DND-41 (cell line): ENCODE data around the gene NUDT4.
A peak's percentile ranks its signal among the peaks of the same experiment; 100 is the strongest.

Experiments used
- ATAC-seq: fragments of 200-7000 bp; cut with Tn5 transposase; 3 replicates; pipeline ENCODE4 v1.9.1; 2021; ENCODE audit warnings: low read depth; ENCODE audit not compliant: insufficient read depth
- DNase-seq: peaks from one replicate; pipeline ENCODE4 v3.0.0-alpha.2; 2020
- H2AFZ ChIP-seq: 2 replicates; pipeline ENCODE4 v1.6.0; 2012; ENCODE audit warnings: low read depth, low read length
- H3K27ac ChIP-seq: 2 replicates; pipeline ENCODE4 v1.5.1; 2012; ENCODE audit warnings: low read length, inconsistent platforms
- H3K27me3 ChIP-seq: fragments of 200-600 bp; sonication (generic); 2 replicates; pipeline ENCODE4 v1.6.0; 2012; ENCODE audit warnings: low read length, mild to moderate bottlenecking, inconsistent platforms; ENCODE audit not compliant: insufficient read depth, poor library complexity
- H3K36me3 ChIP-seq: 2 replicates; pipeline ENCODE4 v1.5.1; 2012; ENCODE audit warnings: low read length, inconsistent platforms; ENCODE audit not compliant: insufficient read depth
- H3K4me1 ChIP-seq: 2 replicates; pipeline ENCODE4 v1.5.1; 2012; ENCODE audit warnings: mild to moderate bottlenecking, low read length; ENCODE audit not compliant: insufficient read depth
- H3K4me2 ChIP-seq: 2 replicates; pipeline ENCODE4 v1.6.0; 2012; ENCODE audit warnings: mild to moderate bottlenecking, moderate library complexity, low read length, inconsistent platforms; ENCODE audit not compliant: insufficient read depth
- H3K4me3 ChIP-seq, 2 experiments: fragments of 200-600 bp in 1 of 2; shearing (Covaris generic) in 1 of 2; 2 replicates each; pipeline ENCODE4 v1.5.1; 2012 to 2016; ENCODE audit warnings: inconsistent platforms in 2 of 2, low read length in 2 of 2, mild to moderate bottlenecking in 2 of 2, low read depth in 1 of 2, moderate library complexity in 1 of 2
- H3K79me2 ChIP-seq: 2 replicates; pipeline ENCODE4 v1.6.0; 2012; ENCODE audit warnings: low read length, inconsistent platforms; ENCODE audit not compliant: insufficient read depth
- H3K9ac ChIP-seq: 2 replicates; pipeline ENCODE4 v1.6.0; 2012; ENCODE audit warnings: low read depth, mild to moderate bottlenecking, inconsistent platforms, low read length, moderate library complexity
- H3K9me3 ChIP-seq: 2 replicates; pipeline ENCODE4 v1.5.1; 2012; ENCODE audit warnings: low read length, moderate library complexity, mild to moderate bottlenecking, inconsistent platforms; ENCODE audit not compliant: insufficient read depth, severe bottlenecking
- H4K20me1 ChIP-seq: 2 replicates; pipeline ENCODE4 v1.6.0; 2012; ENCODE audit warnings: low read length; ENCODE audit not compliant: insufficient read depth
- EZH2 ChIP-seq: IDR thresholded peaks from 3 replicates; pipeline ENCODE4 v1.6.1; 2012; ENCODE audit warnings: borderline replicate concordance, low read depth, mild to moderate bottlenecking, moderate library complexity, low read length, inconsistent platforms; ENCODE audit not compliant: severe bottlenecking
- TF ChIP-seq, protein P1 (sequence below): IDR thresholded peaks from 2 replicates; pipeline ENCODE4 v1.5.1; 2012; ENCODE audit warnings: borderline replicate concordance, low read length, moderate library complexity, mild to moderate bottlenecking; ENCODE audit not compliant: poor library complexity, severe bottlenecking; ENCODE audit errors: extremely low read depth

Gene NUDT4

DNA sequence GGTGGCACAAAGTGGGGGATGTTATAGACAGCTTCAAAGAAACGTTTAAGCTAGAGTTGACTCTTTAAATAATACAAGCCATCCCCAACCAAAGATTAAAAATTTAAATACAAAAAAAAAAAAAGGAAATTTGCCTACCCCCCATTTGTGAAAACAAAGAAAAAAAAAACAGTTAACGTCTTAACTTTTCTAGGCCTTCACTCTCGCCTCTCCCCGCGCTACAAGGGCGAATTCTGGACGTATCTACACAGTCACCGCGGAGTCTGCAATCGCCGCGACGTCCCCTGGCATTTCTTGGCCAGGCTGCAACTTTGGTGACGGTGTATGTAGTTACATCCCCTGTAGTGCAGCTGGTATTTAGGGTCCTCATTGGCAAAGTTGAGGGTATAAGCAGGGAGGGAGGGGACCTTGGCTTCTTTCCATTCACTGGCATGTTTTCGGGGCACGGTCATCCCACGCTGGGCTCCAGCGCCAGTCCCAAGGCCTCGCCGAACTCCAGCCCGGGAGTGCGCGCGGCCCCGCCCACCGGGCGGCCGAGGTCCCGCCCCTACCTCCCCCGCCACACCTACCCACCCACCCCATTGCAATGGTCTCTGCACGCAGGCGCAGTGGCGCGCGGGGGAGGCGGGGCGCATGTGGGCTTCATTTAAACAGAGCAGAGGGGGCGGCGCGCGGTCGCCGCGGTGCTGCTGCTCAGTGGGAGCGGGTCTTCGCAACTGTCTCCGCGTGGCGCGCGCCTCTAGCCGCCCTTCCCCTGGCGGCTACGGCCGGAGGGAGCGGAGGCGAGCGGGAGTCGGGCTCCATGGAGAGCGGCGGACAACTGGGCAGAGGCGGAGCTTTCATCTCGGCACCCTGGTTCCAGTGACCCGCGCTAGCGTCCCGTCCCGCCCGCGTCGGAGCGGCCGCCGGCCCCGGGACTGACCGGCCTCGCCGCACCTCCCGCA is at the start of gene NUDT4:
Gene NUDT4, plus strand, starts transcription at position 674 of the 944 bp plus-strand sequence. CDS start 398 bp downstream, outside the sequence.
- H3K4me2 ChIP-seq, result peak within 1 kb of the TSS; percentile 92
- ATAC-seq (peak; percentile 79), DNase-seq (peak; percentile 98)
- peaks cover 47% of the 10 kb centered on the region for H3K79me2 ChIP-seq
- H4K20me1 ChIP-seq, result peaks cover 25% of the 10 kb centered on the region
- no peaks in the 10 kb centered on the region for H3K9me3 ChIP-seq
- peak within 1 kb of the TSS; percentile 80 to 84 for H3K4me3 ChIP-seq
- H3K9ac ChIP-seq, result peak within 1 kb of the TSS; percentile 72
- no peaks in the 10 kb centered on the region for H3K27me3 ChIP-seq
- H3K27ac ChIP-seq, result peak within 1 kb of the TSS; percentile 94
- peaks cover 45% of the 10 kb centered on the region for H3K4me1 ChIP-seq
- peak within 1 kb of the TSS; percentile 95 for H2AFZ ChIP-seq
- TF ChIP-seq, protein P1, sequence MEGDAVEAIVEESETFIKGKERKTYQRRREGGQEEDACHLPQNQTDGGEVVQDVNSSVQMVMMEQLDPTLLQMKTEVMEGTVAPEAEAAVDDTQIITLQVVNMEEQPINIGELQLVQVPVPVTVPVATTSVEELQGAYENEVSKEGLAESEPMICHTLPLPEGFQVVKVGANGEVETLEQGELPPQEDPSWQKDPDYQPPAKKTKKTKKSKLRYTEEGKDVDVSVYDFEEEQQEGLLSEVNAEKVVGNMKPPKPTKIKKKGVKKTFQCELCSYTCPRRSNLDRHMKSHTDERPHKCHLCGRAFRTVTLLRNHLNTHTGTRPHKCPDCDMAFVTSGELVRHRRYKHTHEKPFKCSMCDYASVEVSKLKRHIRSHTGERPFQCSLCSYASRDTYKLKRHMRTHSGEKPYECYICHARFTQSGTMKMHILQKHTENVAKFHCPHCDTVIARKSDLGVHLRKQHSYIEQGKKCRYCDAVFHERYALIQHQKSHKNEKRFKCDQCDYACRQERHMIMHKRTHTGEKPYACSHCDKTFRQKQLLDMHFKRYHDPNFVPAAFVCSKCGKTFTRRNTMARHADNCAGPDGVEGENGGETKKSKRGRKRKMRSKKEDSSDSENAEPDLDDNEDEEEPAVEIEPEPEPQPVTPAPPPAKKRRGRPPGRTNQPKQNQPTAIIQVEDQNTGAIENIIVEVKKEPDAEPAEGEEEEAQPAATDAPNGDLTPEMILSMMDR, result no peak
- no peak for TF ChIP-seq EZH2
- peaks cover 10% of the 10 kb centered on the region; the same call in 1 of the 2 replicates for H3K36me3 ChIP-seq

DNA sequence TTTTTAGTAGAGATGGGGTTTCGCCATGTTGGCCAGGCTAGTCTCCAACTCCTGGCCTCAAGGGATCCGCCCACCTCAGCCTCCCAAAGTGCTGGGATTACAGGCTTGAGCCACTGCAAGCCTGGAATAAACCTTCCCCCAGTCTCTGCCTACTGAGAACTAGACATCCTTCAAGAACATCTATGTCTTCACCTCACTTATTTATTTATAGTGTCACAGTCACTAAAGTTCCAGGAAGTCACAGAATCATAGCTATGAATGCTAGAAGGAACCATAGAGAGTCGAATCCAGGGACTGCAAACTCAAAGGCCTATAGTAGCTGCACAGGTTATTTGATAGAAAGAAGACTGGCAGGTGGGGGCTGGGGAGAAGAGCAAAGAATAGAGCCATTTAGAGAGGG is 44.7 kb upstream of the NUDT4 start:
- Histone ChIP-seq H3K27me3 (no peaks in the 10 kb centered on the region), H3K4me3 (no peak overlapping the region), H3K4me2 (no peak overlapping the region), H3K9ac (no peak overlapping the region), H3K27ac (no peak overlapping the region), H3K9me3 (no peaks in the 10 kb centered on the region), H4K20me1 (no peaks in the 10 kb centered on the region), H3K4me1 (no peaks in the 10 kb centered on the region), H2AFZ (no peak overlapping the region), H3K36me3 (no peaks in the 10 kb centered on the region), H3K79me2 (no peaks in the 10 kb centered on the region)
- no peak for TF ChIP-seq EZH2
- TF ChIP-seq, protein P1, result no peak
- no peak for DNase-seq
- ATAC-seq, result no peak

DNA sequence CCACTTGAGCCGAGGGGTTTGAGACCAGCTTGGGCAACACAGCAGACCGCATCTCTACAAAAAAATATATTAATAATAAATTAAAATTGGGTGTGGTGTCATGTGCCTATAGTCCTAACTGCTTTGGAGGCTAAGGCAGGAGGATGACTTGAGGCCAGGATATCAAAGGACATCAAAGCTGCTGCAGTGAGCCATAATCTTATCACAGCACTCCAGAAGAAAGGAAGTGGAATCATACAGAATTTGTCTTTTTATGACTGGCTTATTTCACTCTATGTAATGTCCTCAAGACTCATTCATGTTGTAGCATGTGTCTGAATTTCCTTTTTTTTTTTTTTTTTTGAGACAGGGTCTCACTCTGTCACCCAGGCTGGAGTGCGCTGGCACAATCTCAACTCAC is 43.9 kb upstream of the NUDT4 start:
- no peak for TF ChIP-seq EZH2
- TF ChIP-seq, protein P1, result no peak
- no peak overlapping the region for H3K27ac ChIP-seq
- H3K4me1 ChIP-seq, result no peaks in the 10 kb centered on the region
- no peaks in the 10 kb centered on the region for H3K27me3 ChIP-seq
- H3K36me3 ChIP-seq, result no peaks in the 10 kb centered on the region
- ATAC-seq (no peak), DNase-seq (no peak)
- no peak overlapping the region for H3K9ac ChIP-seq
- H3K9me3 ChIP-seq, result no peaks in the 10 kb centered on the region
- no peak overlapping the region for H2AFZ ChIP-seq
- H3K4me3 ChIP-seq, result no peak overlapping the region
- H3K4me2 ChIP-seq, result no peak overlapping the region
- H4K20me1 ChIP-seq, result no peaks in the 10 kb centered on the region
- no peaks in the 10 kb centered on the region for H3K79me2 ChIP-seq
